HG02623 (cell line): ENCODE results near the gene FGGY.
"Not testable (repeated sequence)": the region's sequence is repeated elsewhere in the genome, so short reads cannot be mapped to it uniquely, and the experiment has no call there.

ENCODE experiments used
- ATAC-seq: cut with Tn5 transposase; IDR thresholded peaks from one replicate; pipeline ENCODE4 v1.9.1; 2021; ENCODE audit warnings: moderate library complexity; ENCODE audit not compliant: unreplicated experiment

Gene FGGY

GRCh38 chr1:59609245-59609644 is 312.4 kb downstream of the FGGY start:
- ATAC-seq = no peak

DNA sequence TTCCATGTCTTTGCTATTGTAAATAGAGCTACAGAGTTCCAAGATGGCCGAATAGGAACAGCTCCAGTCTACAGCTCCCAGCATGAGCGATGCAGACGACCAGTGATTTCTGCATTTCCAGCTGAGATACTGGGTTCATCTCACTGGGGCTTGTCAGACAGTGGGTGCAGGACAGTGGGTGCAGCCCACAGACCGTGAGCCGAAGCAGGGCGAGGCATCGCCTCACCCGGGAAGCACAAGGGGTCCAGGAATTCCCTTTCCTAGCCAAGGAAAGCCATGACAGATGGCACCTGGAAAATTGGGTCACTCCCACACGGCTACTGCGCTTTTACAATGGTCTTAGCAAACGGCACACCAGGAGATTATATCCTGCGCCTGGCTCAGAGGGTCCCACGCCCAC is 313.6 kb downstream of the FGGY start:
- ATAC-seq = not testable (repeated sequence)

DNA sequence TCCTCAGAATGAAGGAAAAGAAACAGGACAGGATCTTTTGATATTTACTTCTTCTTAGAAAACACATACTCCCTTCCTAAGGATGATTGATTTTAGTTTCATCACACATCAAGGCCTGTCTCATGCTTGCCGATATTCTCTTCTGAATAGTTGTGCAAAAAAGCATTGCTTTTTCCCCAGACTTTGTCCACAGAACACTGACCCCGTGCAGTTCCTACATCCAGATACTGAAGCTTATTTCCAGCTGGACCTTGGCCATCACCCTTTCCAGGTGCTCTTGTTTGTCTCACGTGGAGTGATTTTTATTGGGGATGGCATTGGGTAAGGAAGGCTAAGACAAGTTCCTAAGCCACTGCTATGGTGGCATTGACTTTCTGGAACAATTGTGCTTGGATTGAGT is 320.5 kb downstream of the FGGY start:
- ATAC-seq = no peak

DNA sequence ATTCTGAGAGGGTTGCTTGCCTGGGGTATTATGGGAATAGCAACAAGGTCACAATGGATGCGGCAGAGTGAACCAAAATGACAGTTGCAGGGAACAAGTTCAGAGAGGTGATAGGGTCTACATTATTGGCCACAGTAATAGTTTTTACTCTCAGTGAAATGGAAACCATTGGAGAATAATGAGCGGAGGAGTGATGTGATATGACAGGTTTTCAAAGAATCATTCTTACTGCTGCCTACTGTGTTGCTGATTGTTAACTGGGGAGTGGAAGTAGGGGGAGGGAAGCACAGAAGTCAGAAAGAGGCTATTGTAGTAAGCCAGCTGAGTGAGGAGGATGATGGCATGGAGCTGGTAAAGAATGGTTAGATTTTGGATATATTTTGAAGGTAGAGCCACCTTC is 322.7 kb downstream of the FGGY start:
- no peak for ATAC-seq

DNA sequence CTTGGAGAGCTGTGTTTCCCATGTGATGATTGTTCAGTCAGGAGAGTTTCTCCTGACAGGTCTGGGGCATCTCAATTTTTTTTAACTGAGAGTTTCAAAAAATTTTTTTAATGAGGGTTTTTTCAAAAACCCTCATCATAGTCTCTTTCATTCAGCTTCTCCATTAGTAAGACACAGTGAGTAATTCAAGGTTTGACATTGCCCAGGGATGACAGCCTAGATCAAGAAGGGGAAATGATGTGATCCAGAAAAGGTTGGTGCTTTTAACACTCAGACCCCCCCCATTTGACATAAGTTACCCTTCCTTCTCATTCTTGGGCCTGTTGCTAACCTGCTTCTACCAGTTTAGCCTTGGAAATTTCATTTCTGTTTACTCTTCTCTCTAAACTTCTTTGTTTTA is 328.5 kb downstream of the FGGY start:
- no peak for ATAC-seq

DNA sequence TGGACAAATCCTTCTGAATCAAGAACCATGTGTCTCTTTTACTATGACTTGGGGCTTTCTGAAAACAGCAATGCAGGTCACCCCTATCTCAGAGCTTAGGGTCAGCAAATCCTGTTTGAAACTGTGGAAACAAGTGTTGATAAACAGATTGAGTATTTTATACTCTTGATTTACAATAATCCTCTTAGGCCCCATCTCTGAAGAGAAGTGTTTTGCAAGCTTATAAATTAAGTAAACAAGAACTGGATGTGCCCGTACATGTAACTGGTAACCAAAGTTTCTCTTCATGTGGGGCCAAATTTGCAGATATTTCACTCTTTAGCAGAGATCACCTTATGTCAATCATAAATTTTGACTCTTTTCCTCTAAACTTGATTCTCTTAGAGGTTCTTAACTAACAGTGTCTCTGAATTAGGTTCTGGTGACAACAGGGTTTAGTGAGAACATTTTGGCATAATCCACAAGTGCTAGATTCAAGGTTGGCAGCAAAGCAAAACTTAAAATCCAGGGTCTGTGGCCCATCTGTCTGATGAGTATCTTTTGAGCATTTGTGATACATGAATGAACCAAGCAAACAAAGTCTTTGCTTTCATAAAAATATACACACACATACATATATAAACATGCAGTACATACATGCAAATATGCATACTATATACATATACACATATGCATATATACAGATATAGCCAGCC is 334.8 kb downstream of the FGGY start:
- no peak for ATAC-seq

- ATAC-seq = no peak
These were observed 338.2 kb downstream of the FGGY start for GRCh38 chr1:59635097-59635496.

DNA sequence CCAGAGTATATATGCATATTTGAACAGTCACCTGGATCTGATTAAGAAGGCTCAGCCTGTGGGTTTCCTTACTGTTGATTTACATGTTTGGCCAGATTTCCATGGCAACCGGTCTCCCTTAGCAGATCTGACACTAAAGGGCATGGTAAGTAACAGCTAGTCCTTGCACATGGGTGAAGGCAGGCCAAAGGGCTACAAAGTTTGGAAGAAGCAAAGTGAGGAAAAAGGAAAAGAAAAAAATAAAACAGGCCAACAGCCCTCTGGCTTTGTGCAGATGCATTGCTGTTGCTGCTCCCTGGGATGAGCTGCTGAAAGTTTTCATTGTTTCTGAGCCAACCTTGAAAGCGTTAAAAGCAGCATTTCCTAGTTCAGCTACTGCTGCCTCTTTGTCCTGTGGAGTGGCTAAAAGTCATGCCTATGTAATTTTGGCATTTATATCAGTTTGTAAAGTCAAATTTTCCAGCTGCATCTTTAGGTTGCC is 341.4 kb downstream of the FGGY start:
- ATAC-seq = no peak

- no peak for ATAC-seq
These were observed 342.4 kb downstream of the FGGY start for GRCh38 chr1:59639266-59639665.

DNA sequence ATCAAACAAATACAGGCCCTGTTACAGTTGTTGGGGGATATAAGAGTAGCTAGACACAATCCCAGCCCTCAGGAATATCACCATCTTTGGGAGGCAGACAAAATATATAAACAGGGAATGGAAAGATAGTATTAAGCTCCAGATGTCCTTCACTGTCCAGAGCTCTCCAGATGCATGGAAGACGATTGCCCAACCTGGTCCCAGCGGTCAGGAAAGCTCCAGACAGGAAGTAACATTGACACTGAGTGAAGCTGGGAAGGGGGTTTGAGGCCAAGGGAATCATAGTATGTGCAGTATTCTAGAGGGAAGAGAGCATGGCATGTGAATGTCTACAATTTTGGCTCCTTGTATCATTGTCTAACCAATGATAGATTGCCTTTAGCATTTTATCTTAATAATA is 344.0 kb downstream of the FGGY start:
- ATAC-seq = no peak

GRCh38 chr1:59641836-59642235 is 344.9 kb downstream of the FGGY start:
- ATAC-seq = no peak

DNA sequence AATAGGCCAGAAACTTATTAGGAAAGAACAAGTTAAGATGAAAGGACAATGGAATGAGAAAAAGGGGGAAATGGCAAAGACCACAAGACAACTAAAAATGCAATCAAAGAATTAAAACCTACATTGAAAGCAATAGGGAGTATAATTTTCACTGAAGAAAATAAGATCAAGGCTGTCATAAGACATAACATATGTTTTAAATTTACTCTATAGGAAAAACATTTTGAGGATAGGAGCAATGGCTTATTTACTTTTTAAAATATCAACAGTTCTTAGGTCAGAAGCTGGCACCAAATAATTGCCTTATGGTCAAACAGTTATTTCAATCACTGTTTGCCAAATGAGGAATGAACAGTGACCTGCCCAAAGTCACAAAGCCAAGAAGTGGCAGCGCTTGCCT is 346.6 kb downstream of the FGGY start:
- ATAC-seq = no peak

- ATAC-seq = no peak
These were observed 349.0 kb downstream of the FGGY start for GRCh38 chr1:59645893-59646292.

DNA sequence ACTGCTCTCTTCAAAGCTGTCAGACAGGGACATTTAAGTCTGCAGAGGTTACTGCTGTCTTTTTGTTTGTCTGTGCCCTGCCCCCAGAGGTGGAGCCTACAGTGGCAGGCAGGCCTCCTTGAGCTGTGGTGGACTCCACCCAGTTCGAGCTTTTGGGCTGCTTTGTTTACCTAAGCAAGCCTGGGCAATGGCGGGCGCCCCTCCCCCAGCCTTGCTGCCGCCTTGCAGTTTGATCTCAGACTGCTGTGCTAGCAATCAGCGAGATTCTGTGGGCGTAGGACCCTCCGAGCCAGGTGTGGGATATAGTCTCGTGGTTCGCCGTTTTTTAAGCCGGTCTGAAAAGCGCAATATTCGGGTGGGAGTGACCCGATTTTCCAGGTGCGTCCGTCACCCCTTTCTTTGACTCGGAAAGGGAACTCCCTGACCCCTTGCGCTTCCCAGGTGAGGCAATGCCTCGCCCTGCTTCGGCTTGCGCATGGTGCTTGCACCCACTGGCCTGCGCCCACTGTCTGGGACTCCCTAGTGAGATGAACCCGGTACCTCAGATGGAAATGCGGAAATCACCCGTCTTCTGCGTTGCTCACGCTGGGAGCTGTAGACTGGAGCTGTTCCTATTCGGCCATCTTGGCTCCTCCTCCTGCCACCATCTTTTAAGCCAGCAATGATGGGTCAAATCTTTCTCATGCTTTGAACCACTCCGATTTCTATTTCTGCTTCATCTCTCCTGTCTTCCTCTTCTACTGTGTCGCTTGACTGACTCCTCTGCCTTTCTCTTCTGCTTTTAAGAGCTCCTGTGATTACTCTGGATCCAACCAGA is 356.5 kb downstream of the FGGY start:
- not testable (repeated sequence) for ATAC-seq

DNA sequence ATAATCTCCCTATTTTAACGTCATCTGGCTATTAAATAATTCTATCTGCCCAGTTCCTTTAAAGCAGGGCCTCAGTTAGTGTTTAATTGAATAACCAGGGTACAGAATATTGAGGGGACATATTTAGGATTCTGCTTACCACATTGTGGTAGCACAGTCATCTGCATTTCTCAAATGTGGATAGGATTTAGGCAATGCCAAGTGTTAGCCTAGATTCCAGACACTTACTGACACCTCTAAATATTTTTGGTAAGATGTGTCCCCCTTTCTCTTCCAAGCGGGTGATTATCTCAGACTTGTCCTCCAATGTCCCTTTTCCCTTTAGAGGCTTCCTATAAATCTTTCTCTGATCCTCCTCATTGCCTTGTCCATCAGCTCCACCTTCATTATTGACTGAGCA is 357.1 kb downstream of the FGGY start:
- ATAC-seq = no peak

- no peak for ATAC-seq
These were observed 361.1 kb downstream of the FGGY start for GRCh38 chr1:59657873-59658465.

DNA sequence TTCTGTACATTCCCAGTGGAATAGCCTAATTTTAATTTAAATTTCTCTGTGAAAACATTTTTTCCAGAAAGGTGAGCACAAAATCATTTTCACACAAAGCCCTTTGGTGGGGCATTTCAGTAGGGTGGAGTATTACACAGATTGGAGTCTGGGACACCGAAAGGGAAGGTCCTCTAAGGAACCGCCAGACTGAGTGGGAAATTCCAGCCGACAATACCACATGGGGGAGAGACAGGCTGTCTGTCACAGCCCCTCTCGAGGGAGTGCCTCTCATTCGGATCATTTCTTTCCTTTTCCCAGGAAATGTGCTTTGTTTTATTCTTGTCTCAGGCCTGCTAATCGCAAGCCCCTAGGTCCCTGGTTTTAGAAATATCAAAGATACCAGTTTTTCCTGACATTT is 367.3 kb downstream of the FGGY start:
- ATAC-seq = no peak

GRCh38 chr1:59666106-59666505 is 369.2 kb downstream of the FGGY start:
- no peak for ATAC-seq

DNA sequence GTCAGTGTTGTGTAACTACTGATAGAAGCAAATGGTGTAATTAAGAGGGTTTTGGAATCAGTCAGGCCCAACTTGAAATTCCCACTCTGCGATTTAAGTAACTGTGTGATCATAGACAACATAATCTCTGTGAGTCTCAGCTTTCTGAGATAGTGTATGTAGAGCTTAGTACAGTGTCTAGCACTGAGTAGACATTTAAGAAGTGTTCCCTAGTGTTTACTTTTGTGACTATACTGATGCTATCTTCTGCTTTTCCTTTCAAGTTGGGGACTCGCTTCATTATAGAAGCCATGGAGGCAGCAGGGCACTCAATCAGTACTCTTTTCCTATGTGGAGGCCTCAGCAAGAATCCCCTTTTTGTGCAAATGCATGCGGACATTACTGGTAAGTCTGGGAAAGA is 370.1 kb downstream of the FGGY start:
- ATAC-seq = no peak

- no peak for ATAC-seq
These were observed 372.9 kb downstream of the FGGY start for GRCh38 chr1:59669752-59670312.

- no peak for ATAC-seq
These were observed 373.8 kb downstream of the FGGY start for GRCh38 chr1:59670662-59671061.
